ENCODE results near the gene ABCC4.

DNA sequence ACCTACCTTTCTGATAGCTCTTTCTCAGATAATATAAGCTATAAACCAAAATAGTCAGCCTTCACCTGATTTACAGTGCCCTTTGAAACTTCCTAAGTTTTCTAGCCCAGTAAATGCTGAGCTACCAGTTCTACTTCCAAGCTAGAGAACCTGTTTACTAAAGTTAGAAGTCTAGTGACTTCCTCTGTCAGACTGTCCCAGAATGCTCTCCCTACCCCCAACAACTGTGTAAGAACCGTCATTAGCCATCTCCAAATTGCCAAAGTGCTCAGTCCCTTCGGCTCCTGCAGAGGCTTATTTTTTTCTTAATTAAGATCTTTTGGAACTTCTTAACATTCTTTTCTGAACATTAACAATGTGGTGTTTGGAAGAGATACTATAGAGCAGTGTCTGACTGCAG is 3.2 kb upstream of the ABCC4 start:
- TF ChIP-seq, protein P1, sequence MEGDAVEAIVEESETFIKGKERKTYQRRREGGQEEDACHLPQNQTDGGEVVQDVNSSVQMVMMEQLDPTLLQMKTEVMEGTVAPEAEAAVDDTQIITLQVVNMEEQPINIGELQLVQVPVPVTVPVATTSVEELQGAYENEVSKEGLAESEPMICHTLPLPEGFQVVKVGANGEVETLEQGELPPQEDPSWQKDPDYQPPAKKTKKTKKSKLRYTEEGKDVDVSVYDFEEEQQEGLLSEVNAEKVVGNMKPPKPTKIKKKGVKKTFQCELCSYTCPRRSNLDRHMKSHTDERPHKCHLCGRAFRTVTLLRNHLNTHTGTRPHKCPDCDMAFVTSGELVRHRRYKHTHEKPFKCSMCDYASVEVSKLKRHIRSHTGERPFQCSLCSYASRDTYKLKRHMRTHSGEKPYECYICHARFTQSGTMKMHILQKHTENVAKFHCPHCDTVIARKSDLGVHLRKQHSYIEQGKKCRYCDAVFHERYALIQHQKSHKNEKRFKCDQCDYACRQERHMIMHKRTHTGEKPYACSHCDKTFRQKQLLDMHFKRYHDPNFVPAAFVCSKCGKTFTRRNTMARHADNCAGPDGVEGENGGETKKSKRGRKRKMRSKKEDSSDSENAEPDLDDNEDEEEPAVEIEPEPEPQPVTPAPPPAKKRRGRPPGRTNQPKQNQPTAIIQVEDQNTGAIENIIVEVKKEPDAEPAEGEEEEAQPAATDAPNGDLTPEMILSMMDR (tag by site-specific recombination; IDR thresholded peaks at IDR 0.05) = no peak
- no peak for TF ChIP-seq ZNF266 (tag by site-specific recombination; IDR thresholded peaks at IDR 0.05; ENCODE audit: low read depth)
- TF ChIP-seq, protein P2, sequence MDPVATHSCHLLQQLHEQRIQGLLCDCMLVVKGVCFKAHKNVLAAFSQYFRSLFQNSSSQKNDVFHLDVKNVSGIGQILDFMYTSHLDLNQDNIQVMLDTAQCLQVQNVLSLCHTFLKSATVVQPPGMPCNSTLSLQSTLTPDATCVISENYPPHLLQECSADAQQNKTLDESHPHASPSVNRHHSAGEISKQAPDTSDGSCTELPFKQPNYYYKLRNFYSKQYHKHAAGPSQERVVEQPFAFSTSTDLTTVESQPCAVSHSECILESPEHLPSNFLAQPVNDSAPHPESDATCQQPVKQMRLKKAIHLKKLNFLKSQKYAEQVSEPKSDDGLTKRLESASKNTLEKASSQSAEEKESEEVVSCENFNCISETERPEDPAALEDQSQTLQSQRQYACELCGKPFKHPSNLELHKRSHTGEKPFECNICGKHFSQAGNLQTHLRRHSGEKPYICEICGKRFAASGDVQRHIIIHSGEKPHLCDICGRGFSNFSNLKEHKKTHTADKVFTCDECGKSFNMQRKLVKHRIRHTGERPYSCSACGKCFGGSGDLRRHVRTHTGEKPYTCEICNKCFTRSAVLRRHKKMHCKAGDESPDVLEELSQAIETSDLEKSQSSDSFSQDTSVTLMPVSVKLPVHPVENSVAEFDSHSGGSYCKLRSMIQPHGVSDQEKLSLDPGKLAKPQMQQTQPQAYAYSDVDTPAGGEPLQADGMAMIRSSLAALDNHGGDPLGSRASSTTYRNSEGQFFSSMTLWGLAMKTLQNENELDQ (tag by site-specific recombination; IDR thresholded peaks at IDR 0.05; ENCODE audit: low read depth) = no peak
- TF ChIP-seq ZNF335 (tag by site-specific recombination; conservative IDR thresholded peaks at IDR 0.05) = no peak
- no peak for TF ChIP-seq ZNF202 (tag by site-specific recombination; IDR thresholded peaks at IDR 0.05; ENCODE audit: borderline replicate concordance)
- no peak for TF ChIP-seq ZEB2 (tag by site-specific recombination; IDR thresholded peaks at IDR 0.05)
- no peak for TF ChIP-seq ZNF423 (tag by site-specific recombination; IDR thresholded peaks at IDR 0.05)
- no peak for TF ChIP-seq KLF16 (tag by site-specific recombination; IDR thresholded peaks at IDR 0.05)
- no peak for TF ChIP-seq ZBTB21 (tag by site-specific recombination; IDR thresholded peaks at IDR 0.05)
